GM21367 (cell line): Measurements from ENCODE around the gene WDR75.
"Not testable (repeated sequence)": the region's sequence is repeated elsewhere in the genome, so short reads cannot be mapped to it uniquely, and the experiment has no call there.

Experiments used
- ATAC-seq: cut with Tn5 transposase; IDR thresholded peaks from one replicate; pipeline ENCODE4 v1.9.1; 2021; ENCODE audit not compliant: unreplicated experiment

WDR75 gene

GRCh38 chr2:189439342-189439741 is 1.9 kb upstream of the WDR75 start:
- ATAC-seq, result no peak

GRCh38 chr2:189440644-189440946 is 679 bp upstream of the WDR75 start:
- peak; percentile 22 for ATAC-seq

GRCh38 chr2:189441709-189442074 is 418 bp downstream of the WDR75 start:
- peak; percentile 5 for ATAC-seq

- ATAC-seq, result no peak
These were observed 1.2 kb downstream of the WDR75 start for GRCh38 chr2:189442468-189442867.

GRCh38 chr2:189444322-189444721 is 3.0 kb downstream of the WDR75 start:
- ATAC-seq, result peak; percentile 26

GRCh38 chr2:189446780-189447179 is 5.5 kb downstream of the WDR75 start:
- no peak for ATAC-seq

GRCh38 chr2:189454009-189454408 is 12.7 kb downstream of the WDR75 start:
- ATAC-seq, result no peak

GRCh38 chr2:189465076-189465475 is 23.8 kb downstream of the WDR75 start:
- peak; percentile 39 for ATAC-seq

GRCh38 chr2:189465478-189465877 is 24.2 kb downstream of the WDR75 start:
- peak; percentile 12 for ATAC-seq

- no peak for ATAC-seq
These were observed 24.8 kb downstream of the WDR75 start for GRCh38 chr2:189466046-189466445.

- ATAC-seq, result no peak
These were observed 25.4 kb downstream of the WDR75 start for GRCh38 chr2:189466656-189467055.

GRCh38 chr2:189467160-189467559 is 25.9 kb downstream of the WDR75 start:
- no peak for ATAC-seq

- ATAC-seq, result no peak
These were observed 26.3 kb downstream of the WDR75 start for GRCh38 chr2:189467593-189467992.

- ATAC-seq, result no peak
These were observed 33.3 kb downstream of the WDR75 start for GRCh38 chr2:189474526-189474925.

GRCh38 chr2:189477756-189478155 is 36.5 kb downstream of the WDR75 start:
- no peak for ATAC-seq

- ATAC-seq, result not testable (repeated sequence)
These were observed 37.0 kb downstream of the WDR75 start for GRCh38 chr2:189478289-189478688.

- no peak for ATAC-seq
These were observed 39.8 kb downstream of the WDR75 start for GRCh38 chr2:189481071-189481470.

GRCh38 chr2:189483571-189483970 is 42.3 kb downstream of the WDR75 start:
- ATAC-seq, result no peak

GRCh38 chr2:189483980-189484740 is 42.9 kb downstream of the WDR75 start:
- no peak for ATAC-seq

- ATAC-seq, result no peak
These were observed 43.9 kb downstream of the WDR75 start for GRCh38 chr2:189485146-189485545.

- ATAC-seq, result no peak
These were observed 45.0 kb downstream of the WDR75 start for GRCh38 chr2:189486237-189486770.

- no peak for ATAC-seq
These were observed 46.2 kb downstream of the WDR75 start for GRCh38 chr2:189487283-189488007.

- ATAC-seq, result no peak
These were observed 46.7 kb downstream of the WDR75 start for GRCh38 chr2:189488008-189488310.
